DMS 273 treated with DMSO at 0.1 percent for 48 hours (cell line): ENCODE data around the gene RUNX2.

Experiments used
- DNase-seq: peaks from one replicate; lab custom pipeline; 2025; lab: John Stamatoyannopoulos, UW

The RUNX2 gene

GRCh38 chr6:45433533-45434380 lies 105.6 kb downstream of the RUNX2 start:
- no peak for DNase-seq

- DNase-seq = no peak
Measured at GRCh38 chr6:45434381-45434700, 106.2 kb downstream of the RUNX2 start.

- DNase-seq = no peak
Measured at GRCh38 chr6:45436544-45437438, 108.7 kb downstream of the RUNX2 start.

GRCh38 chr6:45437439-45437815 lies 109.3 kb downstream of the RUNX2 start:
- no peak for DNase-seq

- DNase-seq = no peak
Measured at GRCh38 chr6:45438151-45438550, 110.0 kb downstream of the RUNX2 start.

- DNase-seq = no peak
Measured at GRCh38 chr6:45438849-45439406, 110.8 kb downstream of the RUNX2 start.

- no peak for DNase-seq
Measured at GRCh38 chr6:45439459-45439858, 111.3 kb downstream of the RUNX2 start.

- DNase-seq = no peak
Measured at GRCh38 chr6:45439861-45440388, 111.8 kb downstream of the RUNX2 start.

GRCh38 chr6:45441851-45442453 lies 113.8 kb downstream of the RUNX2 start:
- peak; percentile 14 for DNase-seq

GRCh38 chr6:45442716-45443115 lies 114.6 kb downstream of the RUNX2 start:
- DNase-seq = no peak

GRCh38 chr6:45445364-45445748 lies 117.2 kb downstream of the RUNX2 start:
- DNase-seq = no peak

- peak; percentile 38 for DNase-seq
Measured at GRCh38 chr6:45445749-45446549, 117.8 kb downstream of the RUNX2 start.

- no peak for DNase-seq
Measured at GRCh38 chr6:45447005-45447404, 118.9 kb downstream of the RUNX2 start.

- no peak for DNase-seq
Measured at GRCh38 chr6:45447716-45448115, 119.6 kb downstream of the RUNX2 start.

- DNase-seq = no peak
Measured at GRCh38 chr6:45448417-45449389, 120.6 kb downstream of the RUNX2 start.

- no peak for DNase-seq
Measured at GRCh38 chr6:45450132-45450531, 122.0 kb downstream of the RUNX2 start.

- no peak for DNase-seq
Measured at GRCh38 chr6:45450831-45451230, 122.7 kb downstream of the RUNX2 start.

GRCh38 chr6:45454008-45454911 lies 126.1 kb downstream of the RUNX2 start:
- no peak for DNase-seq

- no peak for DNase-seq
Measured at GRCh38 chr6:45455408-45455807, 127.3 kb downstream of the RUNX2 start.
